Glutamatergic neuron (in vitro differentiated cells): ENCODE data around the gene CCNY. TPM values are rescaled to one million over a fixed set of nuclear protein-coding genes. Genes with fewer than 3 reads are reported as not detected.

Source experiments
- DNase-seq: peaks from one replicate; pipeline ENCODE4 v3.0.0; 2022
- H3K27ac Mint-ChIP-seq: one replicate; pipeline ENCODE4 v1.8.0; 2020; ENCODE audit warnings: mild to moderate bottlenecking, mixed read lengths, inconsistent platforms; ENCODE audit not compliant: unreplicated experiment
- H3K27me3 Mint-ChIP-seq: one replicate; pipeline ENCODE4 v1.8.0; 2020; ENCODE audit warnings: mild to moderate bottlenecking, moderate library complexity, mixed read lengths, inconsistent platforms; ENCODE audit not compliant: unreplicated experiment
- H3K36me3 Mint-ChIP-seq: one replicate; pipeline ENCODE4 v1.8.0; 2020; ENCODE audit warnings: mild to moderate bottlenecking, mixed read lengths, inconsistent platforms; ENCODE audit not compliant: unreplicated experiment
- H3K4me1 Mint-ChIP-seq: one replicate; pipeline ENCODE4 v1.8.0; 2020; ENCODE audit warnings: mild to moderate bottlenecking, low read depth, mixed read lengths, inconsistent platforms; ENCODE audit not compliant: unreplicated experiment
- H3K4me3 Mint-ChIP-seq: one replicate; pipeline ENCODE4 v1.8.0; 2020; ENCODE audit warnings: mild to moderate bottlenecking, mixed read lengths, inconsistent platforms; ENCODE audit not compliant: unreplicated experiment
- H3K9me3 Mint-ChIP-seq: one replicate; pipeline ENCODE4 v1.8.0; 2020; ENCODE audit warnings: mild to moderate bottlenecking, moderate library complexity, mixed read lengths, inconsistent platforms; ENCODE audit not compliant: unreplicated experiment
- CTCF ChIP-seq: fragments of 200-600 bp; sonication (generic); IDR thresholded peaks from one replicate; pipeline ENCODE4 v1.5.0; 2021; ENCODE audit not compliant: partially characterized antibody, unreplicated experiment
- total RNA-seq: library from RNA; stranded (reverse); fragmentation: NEBNext Ultra II Directional; extraction: Animal tissue kit (Norgen Biotek cat#: 25700); gene quantifications from one replicate; pipeline ENCODE4 v1.2.1, GENCODE V29; 2021; ENCODE audit not compliant: unreplicated experiment

CCNY gene
- total RNA-seq, 1 donor from 2014 or later: 219 TPM

- no peak for TF ChIP-seq CTCF
- H3K4me1 Mint-ChIP-seq: peaks cover 15% of the 10 kb centered on the region
- H3K4me3 Mint-ChIP-seq: no peak overlapping the region
- no peak overlapping the region for H3K27ac Mint-ChIP-seq
- peaks cover 8% of the 10 kb centered on the region for H3K27me3 Mint-ChIP-seq
- peaks cover 25% of the 10 kb centered on the region for H3K36me3 Mint-ChIP-seq
- DNase-seq: no peak
- H3K9me3 Mint-ChIP-seq: peaks cover 15% of the 10 kb centered on the region
Observed at GRCh38 chr10:35540296-35541164, 204.2 kb downstream of the CCNY start.

GRCh38 chr10:35541720-35542119 is 205.4 kb downstream of the CCNY start:
- peaks cover 8% of the 10 kb centered on the region for H3K27me3 Mint-ChIP-seq
- no peak for DNase-seq
- TF ChIP-seq CTCF: no peak
- H3K36me3 Mint-ChIP-seq: peaks cover 16% of the 10 kb centered on the region
- H3K9me3 Mint-ChIP-seq: peaks cover 5% of the 10 kb centered on the region
- no peak overlapping the region for H3K4me3 Mint-ChIP-seq
- H3K27ac Mint-ChIP-seq: no peak overlapping the region
- H3K4me1 Mint-ChIP-seq: peaks cover 15% of the 10 kb centered on the region

- H3K27me3 Mint-ChIP-seq: peaks cover 9% of the 10 kb centered on the region
- H3K4me3 Mint-ChIP-seq: no peak overlapping the region
- TF ChIP-seq CTCF: no peak
- peaks cover 15% of the 10 kb centered on the region for H3K4me1 Mint-ChIP-seq
- DNase-seq: no peak
- H3K27ac Mint-ChIP-seq: no peak overlapping the region
- H3K9me3 Mint-ChIP-seq: peaks cover 5% of the 10 kb centered on the region
- H3K36me3 Mint-ChIP-seq: peaks cover 11% of the 10 kb centered on the region
Observed at GRCh38 chr10:35542303-35542702, 206.0 kb downstream of the CCNY start.

- H3K36me3 Mint-ChIP-seq: no peaks in the 10 kb centered on the region
- no peak for DNase-seq
- H3K9me3 Mint-ChIP-seq: peaks cover 3% of the 10 kb centered on the region
- H3K4me3 Mint-ChIP-seq: no peak overlapping the region
- no peak for TF ChIP-seq CTCF
- peaks cover 14% of the 10 kb centered on the region for H3K4me1 Mint-ChIP-seq
- H3K27me3 Mint-ChIP-seq: peaks cover 10% of the 10 kb centered on the region
- H3K27ac Mint-ChIP-seq: no peak overlapping the region
Observed at GRCh38 chr10:35545079-35545657, 208.9 kb downstream of the CCNY start.

GRCh38 chr10:35545878-35546590 is 209.7 kb downstream of the CCNY start:
- Mint-ChIP-seq H3K4me1 (peaks cover 14% of the 10 kb centered on the region), H3K27me3 (peaks cover 16% of the 10 kb centered on the region), H3K27ac (no peak overlapping the region), H3K36me3 (no peaks in the 10 kb centered on the region), H3K9me3 (peaks cover 9% of the 10 kb centered on the region), H3K4me3 (no peak overlapping the region)
- no peak for TF ChIP-seq CTCF
- no peak for DNase-seq
